Upper lobe of left lung (tissue), 6 donors: ENCODE results near the gene GSTM5. TPM values are rescaled to one million over a fixed set of nuclear protein-coding genes. Genes with fewer than 3 reads are reported as not detected.
"Not testable (repeated sequence)": the region's sequence is repeated elsewhere in the genome, so short reads cannot be mapped to it uniquely, and the experiment has no call there.

Source experiments
- ATAC-seq, 2 donors: fragments of 200-7000 bp; cut with Tn5 transposase; one replicate each; pipeline ENCODE4 v1.9.1; 2022; ENCODE audit warnings: mild to moderate bottlenecking in 2 of 2, moderate library complexity in 2 of 2; ENCODE audit not compliant: low FRiP score in 2 of 2
- DNase-seq, 2 donors: peaks; one replicate each; pipeline ENCODE4 v3.0.0-alpha.2; 2019 to 2020
- H3K27ac ChIP-seq, 4 donors: fragments of 200-600 bp; sonication (generic); one replicate each; pipeline ENCODE4 v1.5.1; 2016 to 2019
- H3K27me3 ChIP-seq, 4 donors: fragments of 200-600 bp; sonication (generic); one replicate each; pipeline ENCODE4 v1.5.1; 2017 to 2019
- H3K36me3 ChIP-seq, 4 donors: fragments of 200-600 bp; sonication (generic); one replicate each; pipeline ENCODE4 v1.5.1; 2016 to 2019
- H3K4me1 ChIP-seq, 4 donors: fragments of 200-600 bp; sonication (generic); one replicate each; pipeline ENCODE4 v1.5.1; 2018 to 2019
- H3K4me3 ChIP-seq, 4 donors: fragments of 200-600 bp; sonication (generic); one replicate each; pipeline ENCODE4 v1.5.1; 2017 to 2019; ENCODE audit warnings: mild to moderate bottlenecking in 2 of 4, moderate library complexity in 1 of 4
- H3K9me3 ChIP-seq, 4 donors: fragments of 200-600 bp; sonication (generic); one replicate each; pipeline ENCODE4 v1.5.1; 2018 to 2019
- EP300 ChIP-seq, 4 donors: sonication (generic); formaldehyde crosslinking; IDR thresholded peaks; one replicate each; pipeline ENCODE4 v1.5.1; 2017; ENCODE audit warnings: antibody characterized with exemption in 4 of 4, control low read depth in 2 of 4
- POLR2A ChIP-seq, 4 donors: fragments of 450-650 bp; IDR thresholded peaks; one replicate each; pipeline ENCODE4 v1.5.1; 2016 to 2017; ENCODE audit warnings: antibody characterized with exemption in 4 of 4, mild to moderate bottlenecking in 2 of 4
- POLR2AphosphoS5 ChIP-seq, 2 donors: sonication (generic); formaldehyde crosslinking; IDR thresholded peaks; one replicate each; pipeline ENCODE4 v1.5.1; 2017; ENCODE audit warnings: antibody characterized with exemption in 2 of 2
- WGBS, 2 donors: methylation state at CpG; one replicate each; pipeline ENCODE4 v1.1.5; 2017 to 2018; 5-methylcytosine and 5-hydroxymethylcytosine counted together
- total RNA-seq, 6 donors: library from RNA; depleted of rRNA in 4 of 6; stranded (reverse); fragments of >200 nt in 4 of 6; gene quantifications; one replicate each; pipeline versions ENCODE4 v1.1.0 to v1.2.1, GENCODE V29; 2016 to 2021
- TF ChIP-seq, protein P1 (sequence below), 6 experiments: fragments of 450-650 bp in 4 of 6; fragments of 200-600 bp in 2 of 6; sonication (generic) in 2 of 6; IDR thresholded peaks; one replicate each; pipeline ENCODE4 v1.5.1; 2016 to 2019; ENCODE audit warnings: antibody characterized with exemption in 6 of 6
- donor health status: DM: no; HTN: no; CAD: no; lungs with moderate emphysema.
- donor health status: DM: no; HTN: yes; CAD: no; lungs with severe emphysema.

GSTM5 gene
- total RNA-seq, 6 donors from 2014 or later, result 1.00 to 24.3 (median 8.3) TPM

DNA sequence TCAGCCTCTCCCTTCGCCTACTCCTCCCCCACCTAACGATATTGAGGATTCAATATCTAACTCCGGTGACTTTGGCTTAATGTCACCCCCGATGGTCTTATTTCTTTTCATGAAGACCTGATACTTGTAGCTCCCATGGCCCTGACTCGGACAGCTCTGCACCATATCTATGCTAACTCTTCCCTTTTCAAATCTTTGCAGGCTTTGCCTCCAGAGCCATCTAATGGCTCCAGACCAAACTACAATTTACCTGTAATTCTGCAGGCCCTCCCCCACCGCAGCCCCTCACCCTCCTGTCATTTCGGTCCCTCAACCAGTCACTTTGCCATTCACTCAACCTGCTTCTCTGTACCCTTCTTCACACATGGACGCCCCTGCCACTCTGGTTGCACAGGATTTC, 7.9 kb upstream of the GSTM5 start:
- no peak for ATAC-seq
- Histone ChIP-seq H3K4me3 (no peak overlapping the region), H3K4me1 (no peaks in the 10 kb centered on the region), H3K27ac (no peak overlapping the region), H3K36me3 (no peaks in the 10 kb centered on the region), H3K27me3 (no peaks in the 10 kb centered on the region), H3K9me3 (peaks cover 0 to 11% (median 1%) of the 10 kb centered on the region in 4 donors)
- DNase-seq, result no peak
- 70 to 79% methylated on average over 8 of the region's 8 CpGs for WGBS, 2 donors
- TF ChIP-seq EP300 (IDR thresholded peaks at IDR 0.05), result no peak
- TF ChIP-seq POLR2A (IDR thresholded peaks at IDR 0.05), result no peak
- no peak for TF ChIP-seq POLR2AphosphoS5 (IDR thresholded peaks at IDR 0.05)
- TF ChIP-seq, protein P1, sequence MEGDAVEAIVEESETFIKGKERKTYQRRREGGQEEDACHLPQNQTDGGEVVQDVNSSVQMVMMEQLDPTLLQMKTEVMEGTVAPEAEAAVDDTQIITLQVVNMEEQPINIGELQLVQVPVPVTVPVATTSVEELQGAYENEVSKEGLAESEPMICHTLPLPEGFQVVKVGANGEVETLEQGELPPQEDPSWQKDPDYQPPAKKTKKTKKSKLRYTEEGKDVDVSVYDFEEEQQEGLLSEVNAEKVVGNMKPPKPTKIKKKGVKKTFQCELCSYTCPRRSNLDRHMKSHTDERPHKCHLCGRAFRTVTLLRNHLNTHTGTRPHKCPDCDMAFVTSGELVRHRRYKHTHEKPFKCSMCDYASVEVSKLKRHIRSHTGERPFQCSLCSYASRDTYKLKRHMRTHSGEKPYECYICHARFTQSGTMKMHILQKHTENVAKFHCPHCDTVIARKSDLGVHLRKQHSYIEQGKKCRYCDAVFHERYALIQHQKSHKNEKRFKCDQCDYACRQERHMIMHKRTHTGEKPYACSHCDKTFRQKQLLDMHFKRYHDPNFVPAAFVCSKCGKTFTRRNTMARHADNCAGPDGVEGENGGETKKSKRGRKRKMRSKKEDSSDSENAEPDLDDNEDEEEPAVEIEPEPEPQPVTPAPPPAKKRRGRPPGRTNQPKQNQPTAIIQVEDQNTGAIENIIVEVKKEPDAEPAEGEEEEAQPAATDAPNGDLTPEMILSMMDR (IDR thresholded peaks at IDR 0.05), result no peak

DNA sequence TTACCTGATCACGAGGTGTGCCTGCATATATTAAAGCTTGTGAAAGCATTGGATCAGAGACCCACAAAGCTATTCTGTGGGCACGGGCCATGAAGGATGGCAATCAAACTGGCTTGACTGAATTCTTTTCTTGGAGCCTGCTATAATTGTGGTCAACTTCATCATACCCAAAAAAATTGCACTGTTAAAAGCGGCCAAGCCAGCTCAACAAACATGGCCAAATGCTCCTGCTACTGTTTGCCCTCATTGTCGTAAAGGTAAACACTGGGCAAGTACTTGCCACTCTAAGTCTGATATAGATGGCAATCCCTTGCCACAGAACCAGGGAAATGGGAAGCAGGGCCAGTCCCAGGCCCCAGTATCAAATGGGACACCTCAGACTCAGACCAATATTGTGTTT, 6.6 kb upstream of the GSTM5 start:
- ATAC-seq (no peak), DNase-seq (no peak)
- Histone ChIP-seq H3K27ac (no peak overlapping the region), H3K4me1 (no peaks in the 10 kb centered on the region), H3K36me3 (no peaks in the 10 kb centered on the region), H3K9me3 (peaks cover 0 to 11% (median 1%) of the 10 kb centered on the region in 4 donors), H3K4me3 (no peak overlapping the region), H3K27me3 (no peaks in the 10 kb centered on the region)
- TF ChIP-seq, protein P1 (IDR thresholded peaks at IDR 0.05), result no peak
- TF ChIP-seq POLR2A (IDR thresholded peaks at IDR 0.05) (no peak), EP300 (IDR thresholded peaks at IDR 0.05) (no peak), POLR2AphosphoS5 (IDR thresholded peaks at IDR 0.05) (no peak)
- 59 to 69% methylated on average over 4 of the region's 4 CpGs for WGBS, 2 donors

DNA sequence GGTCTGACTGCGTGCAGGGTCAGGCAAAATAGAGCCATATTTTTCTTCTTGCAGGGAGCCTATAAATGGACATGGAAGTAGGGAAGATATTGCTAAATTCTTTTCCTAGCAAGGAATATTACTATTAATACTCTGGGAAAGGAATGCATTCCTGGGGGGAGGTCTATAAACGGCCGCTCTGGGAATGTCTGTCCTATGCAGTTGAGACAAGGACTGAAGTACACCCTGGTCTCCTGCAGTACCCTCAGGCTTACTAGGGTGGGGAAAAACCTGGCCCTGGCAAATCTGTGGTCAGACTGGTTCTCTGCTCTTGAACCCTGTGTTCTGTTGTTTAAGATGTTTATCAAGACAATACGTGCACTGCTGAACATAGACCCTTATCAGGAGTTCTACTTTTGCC, 3.1 kb upstream of the GSTM5 start:
- not testable (repeated sequence) for DNase-seq, H3K4me1 ChIP-seq, H3K4me3 ChIP-seq, ATAC-seq, H3K27ac ChIP-seq, H3K27me3 ChIP-seq, H3K36me3 ChIP-seq
- 63 to 79% methylated on average over 4 of the region's 4 CpGs for WGBS, 2 donors
- H3K9me3 ChIP-seq, result peaks cover 0 to 11% (median 1%) of the 10 kb centered on the region in 4 donors

DNA sequence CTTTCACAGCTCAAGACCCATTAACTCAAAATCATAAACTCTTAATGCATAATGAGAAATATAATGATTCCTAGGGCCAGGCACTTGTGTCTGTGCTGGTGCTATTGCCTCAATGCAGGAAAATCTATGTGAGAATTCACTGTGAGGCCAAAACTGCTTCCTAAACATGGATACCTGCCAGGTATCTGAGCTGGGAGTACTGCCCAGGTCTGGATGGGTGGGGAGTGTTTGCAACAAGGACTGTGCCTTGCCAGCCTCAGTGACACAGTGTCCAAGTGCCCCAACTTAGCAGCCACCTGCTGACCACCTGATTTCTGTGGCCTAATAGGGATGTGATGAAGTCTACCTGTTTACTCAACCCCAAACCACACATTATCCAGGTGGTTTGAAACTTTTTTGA, 2.2 kb upstream of the GSTM5 start:
- H3K27ac ChIP-seq, ATAC-seq, H3K36me3 ChIP-seq, H3K4me1 ChIP-seq, DNase-seq, H3K4me3 ChIP-seq, H3K27me3 ChIP-seq: not testable (repeated sequence)
- H3K9me3 ChIP-seq, result peaks cover 0 to 11% (median 1%) of the 10 kb centered on the region in 4 donors

DNA sequence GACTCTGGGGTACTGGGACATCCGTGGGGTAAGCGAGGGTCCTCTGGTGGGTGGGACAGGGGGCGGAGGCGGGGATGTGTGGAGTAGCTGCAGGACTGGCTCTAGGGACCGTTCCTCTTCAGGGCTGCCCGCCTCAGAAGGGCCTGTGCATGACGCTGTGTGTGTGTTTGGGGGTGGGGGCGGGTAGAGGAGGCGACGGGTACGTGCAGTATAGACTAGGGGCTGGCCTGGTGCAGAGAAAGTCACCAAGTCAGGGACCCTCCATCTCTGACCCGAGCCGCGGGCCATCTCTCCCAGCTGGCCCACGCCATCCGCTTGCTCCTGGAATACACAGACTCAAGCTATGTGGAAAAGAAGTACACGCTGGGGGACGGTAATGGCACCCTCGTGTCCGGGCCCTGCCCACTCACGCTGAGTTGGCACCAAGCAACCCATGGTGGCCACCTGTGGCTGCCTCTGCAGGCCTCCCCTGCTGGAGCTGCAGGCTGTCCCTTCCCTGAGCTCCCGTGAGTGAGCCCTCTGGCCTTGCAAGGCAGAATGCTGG, 342 bp downstream of the GSTM5 start:
- H3K27ac ChIP-seq, result no peak overlapping the region
- peak overlapping the region in 3 of 4 donors; percentile 24 to 40 (median 38) for H3K4me3 ChIP-seq
- WGBS, 2 donors, result 60 to 77% methylated on average over 14 to 17 of the region's 22 CpGs

DNA sequence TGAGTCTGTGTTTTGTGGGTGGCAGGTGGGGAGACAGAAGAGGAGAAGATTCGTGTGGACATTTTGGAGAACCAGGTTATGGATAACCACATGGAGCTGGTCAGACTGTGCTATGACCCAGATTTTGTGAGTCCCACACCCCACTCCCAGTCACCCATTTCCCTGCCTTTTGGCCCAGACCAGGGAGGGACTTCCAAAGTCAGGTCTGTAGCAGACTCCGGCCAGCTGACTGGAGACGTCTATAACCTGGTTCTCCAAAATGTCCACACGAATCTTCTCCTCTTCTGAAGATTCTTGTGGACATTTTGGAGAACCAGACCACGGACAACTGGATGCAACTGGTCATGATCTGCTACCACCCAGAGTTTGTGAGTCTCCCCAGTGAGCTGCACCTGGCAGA, 1.6 kb downstream of the GSTM5 start:
- Histone ChIP-seq H3K4me1 (no peaks in the 10 kb centered on the region), H3K27me3 (no peaks in the 10 kb centered on the region), H3K9me3 (peaks cover 0 to 5% (median 1%) of the 10 kb centered on the region in 4 donors), H3K36me3 (no peaks in the 10 kb centered on the region), H3K4me3 (no peak overlapping the region), H3K27ac (no peak overlapping the region)
- DNase-seq, result no peak
- 80 to 84% methylated on average over 2 to 5 of the region's 5 CpGs for WGBS, 2 donors
- no peak for ATAC-seq
- TF ChIP-seq POLR2AphosphoS5 (IDR thresholded peaks at IDR 0.05), result no peak
- TF ChIP-seq, protein P1 (IDR thresholded peaks at IDR 0.05), result no peak
- TF ChIP-seq POLR2A (IDR thresholded peaks at IDR 0.05), result no peak
- TF ChIP-seq EP300 (IDR thresholded peaks at IDR 0.05), result no peak

More for the DNA sequence above, 342 bp downstream of the GSTM5 start:
- Histone ChIP-seq H3K9me3 (peaks cover 0 to 11% (median 1%) of the 10 kb centered on the region in 4 donors), H3K36me3 (no peaks in the 10 kb centered on the region), H3K4me1 (no peaks in the 10 kb centered on the region), H3K27me3 (no peaks in the 10 kb centered on the region)
- DNase-seq (peak in 1 of 2 donors; percentile 67), ATAC-seq (peak; percentile 41)
- TF ChIP-seq EP300 (IDR thresholded peaks at IDR 0.05) (no peak), POLR2AphosphoS5 (IDR thresholded peaks at IDR 0.05) (no peak), POLR2A (IDR thresholded peaks at IDR 0.05) (no peak)
- TF ChIP-seq, protein P1 (IDR thresholded peaks at IDR 0.05), result no peak
